ENCODE results near the gene OR4C13.
"Not testable (repeated sequence)": the region's sequence is repeated elsewhere in the genome, so short reads cannot be mapped to it uniquely, and the experiment has no call there.

DNA sequence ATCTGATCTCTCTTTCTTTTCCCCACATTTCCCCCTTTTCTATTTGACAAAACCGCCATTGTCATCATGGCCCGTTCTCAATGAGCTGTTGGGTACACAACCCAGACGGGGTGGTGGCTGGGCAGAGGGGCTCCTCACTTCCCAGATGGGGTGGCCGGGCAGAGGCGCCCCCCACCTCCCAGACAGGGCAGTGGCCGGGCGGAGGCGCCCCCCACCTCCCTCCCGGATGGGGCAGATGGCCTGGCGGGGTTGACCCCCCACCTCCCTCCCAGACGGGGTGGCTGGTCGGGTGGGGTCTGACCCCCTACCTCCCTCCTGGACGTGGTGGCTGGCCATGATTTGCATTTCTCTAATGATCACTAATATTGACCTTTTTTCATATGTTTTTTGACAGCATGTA lies 40.7 kb upstream of the OR4C13 start:
- not testable (repeated sequence) for TF ChIP-seq POLR2AphosphoS5 (IDR thresholded peaks at IDR 0.05); EZH2 (IDR thresholded peaks at IDR 0.05; ENCODE audit: borderline replicate concordance, insufficient read depth, low read length, poor library complexity, severe bottlenecking); SMC3 (conservative IDR thresholded peaks at IDR 0.05; ENCODE audit: poor library complexity)
- TF ChIP-seq, protein P1, sequence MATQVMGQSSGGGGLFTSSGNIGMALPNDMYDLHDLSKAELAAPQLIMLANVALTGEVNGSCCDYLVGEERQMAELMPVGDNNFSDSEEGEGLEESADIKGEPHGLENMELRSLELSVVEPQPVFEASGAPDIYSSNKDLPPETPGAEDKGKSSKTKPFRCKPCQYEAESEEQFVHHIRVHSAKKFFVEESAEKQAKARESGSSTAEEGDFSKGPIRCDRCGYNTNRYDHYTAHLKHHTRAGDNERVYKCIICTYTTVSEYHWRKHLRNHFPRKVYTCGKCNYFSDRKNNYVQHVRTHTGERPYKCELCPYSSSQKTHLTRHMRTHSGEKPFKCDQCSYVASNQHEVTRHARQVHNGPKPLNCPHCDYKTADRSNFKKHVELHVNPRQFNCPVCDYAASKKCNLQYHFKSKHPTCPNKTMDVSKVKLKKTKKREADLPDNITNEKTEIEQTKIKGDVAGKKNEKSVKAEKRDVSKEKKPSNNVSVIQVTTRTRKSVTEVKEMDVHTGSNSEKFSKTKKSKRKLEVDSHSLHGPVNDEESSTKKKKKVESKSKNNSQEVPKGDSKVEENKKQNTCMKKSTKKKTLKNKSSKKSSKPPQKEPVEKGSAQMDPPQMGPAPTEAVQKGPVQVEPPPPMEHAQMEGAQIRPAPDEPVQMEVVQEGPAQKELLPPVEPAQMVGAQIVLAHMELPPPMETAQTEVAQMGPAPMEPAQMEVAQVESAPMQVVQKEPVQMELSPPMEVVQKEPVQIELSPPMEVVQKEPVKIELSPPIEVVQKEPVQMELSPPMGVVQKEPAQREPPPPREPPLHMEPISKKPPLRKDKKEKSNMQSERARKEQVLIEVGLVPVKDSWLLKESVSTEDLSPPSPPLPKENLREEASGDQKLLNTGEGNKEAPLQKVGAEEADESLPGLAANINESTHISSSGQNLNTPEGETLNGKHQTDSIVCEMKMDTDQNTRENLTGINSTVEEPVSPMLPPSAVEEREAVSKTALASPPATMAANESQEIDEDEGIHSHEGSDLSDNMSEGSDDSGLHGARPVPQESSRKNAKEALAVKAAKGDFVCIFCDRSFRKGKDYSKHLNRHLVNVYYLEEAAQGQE (IDR thresholded peaks at IDR 0.05; ENCODE audit: borderline replicate concordance): not testable (repeated sequence)
- TF ChIP-seq, protein P2, sequence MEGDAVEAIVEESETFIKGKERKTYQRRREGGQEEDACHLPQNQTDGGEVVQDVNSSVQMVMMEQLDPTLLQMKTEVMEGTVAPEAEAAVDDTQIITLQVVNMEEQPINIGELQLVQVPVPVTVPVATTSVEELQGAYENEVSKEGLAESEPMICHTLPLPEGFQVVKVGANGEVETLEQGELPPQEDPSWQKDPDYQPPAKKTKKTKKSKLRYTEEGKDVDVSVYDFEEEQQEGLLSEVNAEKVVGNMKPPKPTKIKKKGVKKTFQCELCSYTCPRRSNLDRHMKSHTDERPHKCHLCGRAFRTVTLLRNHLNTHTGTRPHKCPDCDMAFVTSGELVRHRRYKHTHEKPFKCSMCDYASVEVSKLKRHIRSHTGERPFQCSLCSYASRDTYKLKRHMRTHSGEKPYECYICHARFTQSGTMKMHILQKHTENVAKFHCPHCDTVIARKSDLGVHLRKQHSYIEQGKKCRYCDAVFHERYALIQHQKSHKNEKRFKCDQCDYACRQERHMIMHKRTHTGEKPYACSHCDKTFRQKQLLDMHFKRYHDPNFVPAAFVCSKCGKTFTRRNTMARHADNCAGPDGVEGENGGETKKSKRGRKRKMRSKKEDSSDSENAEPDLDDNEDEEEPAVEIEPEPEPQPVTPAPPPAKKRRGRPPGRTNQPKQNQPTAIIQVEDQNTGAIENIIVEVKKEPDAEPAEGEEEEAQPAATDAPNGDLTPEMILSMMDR (IDR thresholded peaks at IDR 0.05; ENCODE audit: poor library complexity, severe bottlenecking): not testable (repeated sequence)
